ENCODE results near the gene PAPLN.
"Not testable (repeated sequence)": the region's sequence is repeated elsewhere in the genome, so short reads cannot be mapped to it uniquely, and the experiment has no call there.

The PAPLN gene

GRCh38 chr14:73237219-73237785, at the start of gene PAPLN:
TSS of gene PAPLN (plus strand) at chr14:73237506. CDS start at chr14:73239779, 2,273 bp downstream.
- DNase-seq: no peak

GRCh38 chr14:73188501-73188911, 48.8 kb upstream of the PAPLN start:
- no peak for DNase-seq

GRCh38 chr14:73189651-73190050, 47.7 kb upstream of the PAPLN start:
- no peak for DNase-seq

GRCh38 chr14:73191441-73191840, 45.9 kb upstream of the PAPLN start:
- no peak for DNase-seq

- not testable (repeated sequence) for DNase-seq
Observed at GRCh38 chr14:73194306-73194705, 43.0 kb upstream of the PAPLN start.

GRCh38 chr14:73198253-73198652, 39.1 kb upstream of the PAPLN start:
- no peak for DNase-seq

GRCh38 chr14:73203527-73203926, 33.8 kb upstream of the PAPLN start:
- DNase-seq: no peak

GRCh38 chr14:73207615-73208014, 29.7 kb upstream of the PAPLN start:
- no peak for DNase-seq

- DNase-seq: no peak
Observed at GRCh38 chr14:73208390-73208789, 28.9 kb upstream of the PAPLN start.

GRCh38 chr14:73208846-73209245, 28.5 kb upstream of the PAPLN start:
- DNase-seq: no peak

- no peak for DNase-seq
Observed at GRCh38 chr14:73209953-73210352, 27.4 kb upstream of the PAPLN start.

GRCh38 chr14:73211251-73212040, 25.9 kb upstream of the PAPLN start:
- no peak for DNase-seq

- DNase-seq: no peak
Observed at GRCh38 chr14:73216030-73216429, 21.3 kb upstream of the PAPLN start.

GRCh38 chr14:73217411-73217810, 19.9 kb upstream of the PAPLN start:
- no peak for DNase-seq

GRCh38 chr14:73220061-73220460, 17.2 kb upstream of the PAPLN start:
- DNase-seq: no peak

- no peak for DNase-seq
Observed at GRCh38 chr14:73220634-73221033, 16.7 kb upstream of the PAPLN start.

GRCh38 chr14:73221945-73222344, 15.4 kb upstream of the PAPLN start:
- no peak for DNase-seq

GRCh38 chr14:73223049-73223448, 14.3 kb upstream of the PAPLN start:
- DNase-seq: no peak

- DNase-seq: no peak
Observed at GRCh38 chr14:73225496-73225895, 11.8 kb upstream of the PAPLN start.

- DNase-seq: no peak
Observed at GRCh38 chr14:73227812-73228781, 9.2 kb upstream of the PAPLN start.

GRCh38 chr14:73230051-73230450, 7.3 kb upstream of the PAPLN start:
- no peak for DNase-seq

- no peak for DNase-seq
Observed at GRCh38 chr14:73231981-73232851, 5.1 kb upstream of the PAPLN start.

Data from stimulated activated CD4-positive, alpha-beta T cell treated with anti-CD3 and anti-CD28 coated beads, Interleukin-4, amount 100 ng/mL, for 4 hours (primary cell).